Right lobe of liver (tissue), 6 donors: Measurements from ENCODE around the gene RBBP9. TPM values are rescaled to one million over a fixed set of nuclear protein-coding genes. Genes with fewer than 3 reads are reported as not detected.

Source experiments
- ATAC-seq, 4 donors: fragments of 200-7000 bp; cut with Tn5 transposase; one replicate each; pipeline ENCODE4 v1.9.1; 2020; ENCODE audit warnings: mild to moderate bottlenecking in 4 of 4, moderate library complexity in 4 of 4
- DNase-seq, 3 donors: peaks; one replicate each; pipeline ENCODE4 v3.0.0-alpha.2; 2020
- H3K27ac ChIP-seq, 3 donors: fragments of 200-600 bp; one replicate each; pipeline ENCODE4 v1.8.0; 2022
- H3K27me3 ChIP-seq, 2 donors: fragments of 200-600 bp; one replicate each; pipeline ENCODE4 v1.8.0; 2022
- H3K36me3 ChIP-seq, 4 donors: fragments of 200-600 bp; sonication (generic) in 1 of 4; one replicate each; pipeline versions ENCODE4 v1.5.1 to v1.8.0; 2017 to 2022; ENCODE audit warnings: control low read depth in 1 of 4
- H3K4me1 ChIP-seq, 4 donors: fragments of 200-600 bp; sonication (generic) in 1 of 4; one replicate each; pipeline versions ENCODE4 v1.5.1 to v1.8.0; 2017 to 2022; ENCODE audit warnings: control low read depth in 1 of 4
- H3K4me3 ChIP-seq, 3 donors: fragments of 200-600 bp; one replicate each; pipeline ENCODE4 v1.8.0; 2022
- H3K9me3 ChIP-seq, 4 donors: fragments of 200-600 bp; sonication (generic) in 1 of 4; one replicate each; pipeline versions ENCODE4 v1.5.1 to v1.8.0; 2017 to 2022; ENCODE audit warnings: control low read depth in 1 of 4
- POLR2A ChIP-seq: fragments of 450-650 bp; IDR thresholded peaks from one replicate; pipeline ENCODE4 v1.6.1; 2017; ENCODE audit warnings: antibody characterized with exemption, mild to moderate bottlenecking
- WGBS: methylation state at CpG from one replicate; pipeline ENCODE4 v1.1.6; 2018; ENCODE audit warnings: low coverage, low lambda C conversion rate; ENCODE audit not compliant: insufficient coverage; ENCODE audit errors: missing lambda C conversion rate; 5-methylcytosine and 5-hydroxymethylcytosine counted together
- intact Hi-C, 2 donors: fragments of 100-400 bp; cut with DNase I; formaldehyde crosslinking; loops; one replicate each; pipeline versions ENCODE4 v1.11.2 to v1.14.1; 2022
- total RNA-seq, 6 experiments: library from RNA; depleted of rRNA in 2 of 6; stranded (reverse); fragments of >200 nt in 2 of 6; fragmentation: NEBNext Ultra II Directional in 3 of 6; extraction: Animal tissue kit (Norgen Biotek cat#: 25700) in 3 of 6; gene quantifications; one replicate each; pipeline versions ENCODE4 v1.1.0 to v1.2.4, GENCODE V29; 2016 to 2023
- TF ChIP-seq, protein P1 (sequence below), 4 donors: fragments of 200-600 bp in 3 of 4; fragments of 450-650 bp in 1 of 4; IDR thresholded peaks; one replicate each; pipeline versions ENCODE4 v1.5.1 to v1.8.0; 2016 to 2022; ENCODE audit warnings: antibody characterized with exemption in 4 of 4, mild to moderate bottlenecking in 2 of 4
- donor health status: DM: no; HTN: yes; CAD: no.
- donor health status: DM: no; HTN: no; CAD: no.
- donor health status: DM: no; HTN: no; CAD: no.
- donor health status: DM: no; HTN: yes; CAD: no.
- donor health status: DM: no; HTN: yes; CAD: no.

RBBP9 gene
- total RNA-seq, 6 experiments from 2014 or later, result 11.6 to 23.3 (median 14.9) TPM

- H3K9me3 ChIP-seq, result no peaks in the 10 kb centered on the region
- intact Hi-C loops, result no loop called here
- DNase-seq (no peak), ATAC-seq (peak in 1 of 4 donors; percentile 26)
- no peak overlapping the region for H3K27ac ChIP-seq
- no peaks in the 10 kb centered on the region for H3K27me3 ChIP-seq
- H3K4me1 ChIP-seq, result peaks cover 0 to 18% (median 5%) of the 10 kb centered on the region in 4 donors
- no peak overlapping the region for H3K4me3 ChIP-seq
- peaks cover 0 to 34% (median 5%) of the 10 kb centered on the region in 4 donors for H3K36me3 ChIP-seq
- 37% methylated on average over 5 of the region's 5 CpGs for WGBS
- TF ChIP-seq POLR2A, result no peak
- TF ChIP-seq, protein P1, sequence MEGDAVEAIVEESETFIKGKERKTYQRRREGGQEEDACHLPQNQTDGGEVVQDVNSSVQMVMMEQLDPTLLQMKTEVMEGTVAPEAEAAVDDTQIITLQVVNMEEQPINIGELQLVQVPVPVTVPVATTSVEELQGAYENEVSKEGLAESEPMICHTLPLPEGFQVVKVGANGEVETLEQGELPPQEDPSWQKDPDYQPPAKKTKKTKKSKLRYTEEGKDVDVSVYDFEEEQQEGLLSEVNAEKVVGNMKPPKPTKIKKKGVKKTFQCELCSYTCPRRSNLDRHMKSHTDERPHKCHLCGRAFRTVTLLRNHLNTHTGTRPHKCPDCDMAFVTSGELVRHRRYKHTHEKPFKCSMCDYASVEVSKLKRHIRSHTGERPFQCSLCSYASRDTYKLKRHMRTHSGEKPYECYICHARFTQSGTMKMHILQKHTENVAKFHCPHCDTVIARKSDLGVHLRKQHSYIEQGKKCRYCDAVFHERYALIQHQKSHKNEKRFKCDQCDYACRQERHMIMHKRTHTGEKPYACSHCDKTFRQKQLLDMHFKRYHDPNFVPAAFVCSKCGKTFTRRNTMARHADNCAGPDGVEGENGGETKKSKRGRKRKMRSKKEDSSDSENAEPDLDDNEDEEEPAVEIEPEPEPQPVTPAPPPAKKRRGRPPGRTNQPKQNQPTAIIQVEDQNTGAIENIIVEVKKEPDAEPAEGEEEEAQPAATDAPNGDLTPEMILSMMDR (IDR thresholded peaks at IDR 0.05), result no peak
Observed at GRCh38 chr20:18541741-18542140, 44.7 kb upstream of the RBBP9 start.

DNA sequence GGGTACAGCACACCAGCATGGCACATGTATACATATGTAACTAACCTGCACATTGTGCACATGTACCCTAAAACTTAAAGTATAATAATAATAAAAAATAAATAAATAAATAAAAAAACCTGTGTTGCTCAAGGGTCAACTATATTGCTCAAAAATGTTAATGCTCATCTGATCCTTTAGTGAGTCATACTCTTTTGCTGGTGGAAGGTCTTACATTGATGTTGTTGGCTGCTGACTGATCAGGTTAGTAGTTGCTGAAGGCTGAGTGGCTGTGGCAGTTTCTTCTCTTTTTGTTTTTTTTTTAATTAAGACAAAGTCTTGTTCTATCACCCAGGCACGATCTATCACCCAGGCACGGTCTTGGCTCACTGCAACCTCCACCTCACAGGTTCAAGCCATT lies 40.6 kb upstream of the RBBP9 start:
- intact Hi-C loops, result no loop called here
- peaks cover 0 to 37% (median 10%) of the 10 kb centered on the region in 4 donors for H3K36me3 ChIP-seq
- WGBS, result 92% methylated on average over 2 of the region's 2 CpGs
- ATAC-seq (no peak), DNase-seq (no peak)
- peaks cover 0 to 18% (median 2%) of the 10 kb centered on the region in 4 donors for H3K4me1 ChIP-seq
- no peaks in the 10 kb centered on the region for H3K9me3 ChIP-seq
- TF ChIP-seq, protein P1 (IDR thresholded peaks at IDR 0.05), result no peak
- TF ChIP-seq POLR2A, result no peak
- H3K4me3 ChIP-seq, result no peak overlapping the region
- H3K27me3 ChIP-seq, result no peaks in the 10 kb centered on the region
- no peak overlapping the region for H3K27ac ChIP-seq

GRCh38 chr20:18533978-18534644 lies 37.1 kb upstream of the RBBP9 start:
- peak in 1 of 3 donors; percentile 61 for DNase-seq
- Histone ChIP-seq H3K9me3 (no peaks in the 10 kb centered on the region), H3K4me1 (peaks cover 0 to 17% (median 2%) of the 10 kb centered on the region in 4 donors), H3K4me3 (no peak overlapping the region), H3K36me3 (peaks cover 0 to 58% (median 16%) of the 10 kb centered on the region in 4 donors), H3K27me3 (no peaks in the 10 kb centered on the region), H3K27ac (peak overlapping the region in 1 of 3 donors; percentile 11)
- no peak for TF ChIP-seq POLR2A
- TF ChIP-seq, protein P1 (IDR thresholded peaks at IDR 0.05), result no peak
- ATAC-seq, result peak; percentile 98 to 99 (median 98)
- WGBS, result 43% methylated on average over 6 of the region's 6 CpGs
- intact Hi-C loops, result no loop called here

- Histone ChIP-seq H3K27me3 (no peaks in the 10 kb centered on the region), H3K27ac (no peak overlapping the region), H3K4me3 (no peak overlapping the region), H3K4me1 (peaks cover 0 to 17% (median 2%) of the 10 kb centered on the region in 4 donors), H3K9me3 (no peaks in the 10 kb centered on the region), H3K36me3 (peaks cover 0 to 64% (median 19%) of the 10 kb centered on the region in 4 donors)
- TF ChIP-seq POLR2A, result no peak
- TF ChIP-seq, protein P1 (IDR thresholded peaks at IDR 0.05), result no peak
- ATAC-seq (peak in 1 of 4 donors; percentile 11), DNase-seq (no peak)
- WGBS, result 33% methylated on average over 1 of the region's 1 CpG
- intact Hi-C loops, result no loop called here
Observed at GRCh38 chr20:18533491-18533890, 36.5 kb upstream of the RBBP9 start.
